DND-41 (cell line): ENCODE results near the gene KLLN.

Experiments used
- ATAC-seq: fragments of 200-7000 bp; cut with Tn5 transposase; 3 replicates; pipeline ENCODE4 v1.9.1; 2021; ENCODE audit warnings: low read depth; ENCODE audit not compliant: insufficient read depth
- DNase-seq: peaks from one replicate; pipeline ENCODE4 v3.0.0-alpha.2; 2020
- H2AFZ ChIP-seq: 2 replicates; pipeline ENCODE4 v1.6.0; 2012; ENCODE audit warnings: low read depth, low read length
- H3K27ac ChIP-seq: 2 replicates; pipeline ENCODE4 v1.5.1; 2012; ENCODE audit warnings: low read length, inconsistent platforms
- H3K27me3 ChIP-seq: fragments of 200-600 bp; sonication (generic); 2 replicates; pipeline ENCODE4 v1.6.0; 2012; ENCODE audit warnings: low read length, mild to moderate bottlenecking, inconsistent platforms; ENCODE audit not compliant: insufficient read depth, poor library complexity
- H3K36me3 ChIP-seq: 2 replicates; pipeline ENCODE4 v1.5.1; 2012; ENCODE audit warnings: low read length, inconsistent platforms; ENCODE audit not compliant: insufficient read depth
- H3K4me1 ChIP-seq: 2 replicates; pipeline ENCODE4 v1.5.1; 2012; ENCODE audit warnings: mild to moderate bottlenecking, low read length; ENCODE audit not compliant: insufficient read depth
- H3K4me2 ChIP-seq: 2 replicates; pipeline ENCODE4 v1.6.0; 2012; ENCODE audit warnings: mild to moderate bottlenecking, moderate library complexity, low read length, inconsistent platforms; ENCODE audit not compliant: insufficient read depth
- H3K4me3 ChIP-seq, 2 experiments: fragments of 200-600 bp in 1 of 2; shearing (Covaris generic) in 1 of 2; 2 replicates each; pipeline ENCODE4 v1.5.1; 2012 to 2016; ENCODE audit warnings: inconsistent platforms in 2 of 2, low read length in 2 of 2, mild to moderate bottlenecking in 2 of 2, low read depth in 1 of 2, moderate library complexity in 1 of 2
- H3K79me2 ChIP-seq: 2 replicates; pipeline ENCODE4 v1.6.0; 2012; ENCODE audit warnings: low read length, inconsistent platforms; ENCODE audit not compliant: insufficient read depth
- H3K9ac ChIP-seq: 2 replicates; pipeline ENCODE4 v1.6.0; 2012; ENCODE audit warnings: low read depth, mild to moderate bottlenecking, inconsistent platforms, low read length, moderate library complexity
- H3K9me3 ChIP-seq: 2 replicates; pipeline ENCODE4 v1.5.1; 2012; ENCODE audit warnings: low read length, moderate library complexity, mild to moderate bottlenecking, inconsistent platforms; ENCODE audit not compliant: insufficient read depth, severe bottlenecking
- H4K20me1 ChIP-seq: 2 replicates; pipeline ENCODE4 v1.6.0; 2012; ENCODE audit warnings: low read length; ENCODE audit not compliant: insufficient read depth
- CTCF ChIP-seq: IDR thresholded peaks from 2 replicates; pipeline ENCODE4 v1.5.1; 2012; ENCODE audit warnings: borderline replicate concordance, low read length, moderate library complexity, mild to moderate bottlenecking; ENCODE audit not compliant: poor library complexity, severe bottlenecking; ENCODE audit errors: extremely low read depth
- EZH2 ChIP-seq: IDR thresholded peaks from 3 replicates; pipeline ENCODE4 v1.6.1; 2012; ENCODE audit warnings: borderline replicate concordance, low read depth, mild to moderate bottlenecking, moderate library complexity, low read length, inconsistent platforms; ENCODE audit not compliant: severe bottlenecking

KLLN gene

GRCh38 chr10:87895430-87895829 lies 32.1 kb upstream of the KLLN start:
- Histone ChIP-seq H3K27me3 (no peaks in the 10 kb centered on the region), H2AFZ (no peak overlapping the region), H3K9ac (no peak overlapping the region), H3K9me3 (peaks cover 6% of the 10 kb centered on the region), H3K4me1 (0 out of 2 replicates have a peak, but pooled peaks cover 3% of the 10 kb centered on the region), H3K4me2 (no peak overlapping the region), H3K4me3 (no peak overlapping the region), H3K27ac (no peak overlapping the region), H4K20me1 (peaks cover 20% of the 10 kb centered on the region), H3K36me3 (peaks cover 75% of the 10 kb centered on the region), H3K79me2 (peaks cover 94% of the 10 kb centered on the region)
- DNase-seq (no peak), ATAC-seq (peak; percentile 19; the same call in 1 of the 3 replicates)
- TF ChIP-seq CTCF = no peak
- TF ChIP-seq EZH2 = no peak

- peaks cover 38% of the 10 kb centered on the region for H4K20me1 ChIP-seq
- DNase-seq = no peak
- peaks cover 100% of the 10 kb centered on the region for H3K79me2 ChIP-seq
Observed at GRCh38 chr10:87887548-87888289, 24.4 kb upstream of the KLLN start.

GRCh38 chr10:87887146-87887545 lies 23.8 kb upstream of the KLLN start:
- no peak overlapping the region for H3K4me2 ChIP-seq
- peaks cover 88% of the 10 kb centered on the region for H3K36me3 ChIP-seq
- DNase-seq (no peak), ATAC-seq (no peak)
- H4K20me1 ChIP-seq = peaks cover 35% of the 10 kb centered on the region
- H3K9ac ChIP-seq = no peak overlapping the region
- no peak overlapping the region for H2AFZ ChIP-seq
- H3K4me3 ChIP-seq = no peak overlapping the region
- TF ChIP-seq CTCF (no peak), EZH2 (no peak)
- peaks cover 7% of the 10 kb centered on the region; the same call in 1 of the 2 replicates for H3K4me1 ChIP-seq
- H3K27ac ChIP-seq = no peak overlapping the region
- H3K79me2 ChIP-seq = peaks cover 100% of the 10 kb centered on the region
- H3K27me3 ChIP-seq = no peaks in the 10 kb centered on the region
- no peaks in the 10 kb centered on the region for H3K9me3 ChIP-seq

More at GRCh38 chr10:87887548-87888289, 24.4 kb upstream of the KLLN start:
- H3K9ac ChIP-seq = no peak overlapping the region
- H3K4me2 ChIP-seq = no peak overlapping the region
- ATAC-seq = peak; percentile 51
- no peaks in the 10 kb centered on the region for H3K9me3 ChIP-seq
- H3K4me3 ChIP-seq = no peak overlapping the region
- H2AFZ ChIP-seq = no peak overlapping the region
- H3K27ac ChIP-seq = no peak overlapping the region
- H3K27me3 ChIP-seq = no peaks in the 10 kb centered on the region
- TF ChIP-seq EZH2 = no peak
- no peak for TF ChIP-seq CTCF
- H3K4me1 ChIP-seq = 0 out of 2 replicates have a peak, but pooled peaks cover 7% of the 10 kb centered on the region
- H3K36me3 ChIP-seq = peaks cover 90% of the 10 kb centered on the region
